OCI-LY7 (cell line): ENCODE measurements around the gene CCDC85B.

ENCODE experiments used
- EZH2phosphoT487 ChIP-seq: fragments of 200-600 bp; sonication (generic); IDR thresholded peaks from 2 replicates; pipeline ENCODE4 v1.6.1; 2018; ENCODE audit warnings: low read depth, borderline replicate concordance, mild to moderate bottlenecking, mixed run types, antibody characterized with exemption, low read length, moderate library complexity, mixed read lengths
- TF ChIP-seq, protein P1 (sequence below): fragments of 200-600 bp; sonication (generic); conservative IDR thresholded peaks from 2 replicates; pipeline ENCODE4 v1.5.1; 2014; ENCODE audit warnings: mild to moderate bottlenecking, antibody characterized with exemption, low read length, moderate library complexity, mixed read lengths

DNA sequence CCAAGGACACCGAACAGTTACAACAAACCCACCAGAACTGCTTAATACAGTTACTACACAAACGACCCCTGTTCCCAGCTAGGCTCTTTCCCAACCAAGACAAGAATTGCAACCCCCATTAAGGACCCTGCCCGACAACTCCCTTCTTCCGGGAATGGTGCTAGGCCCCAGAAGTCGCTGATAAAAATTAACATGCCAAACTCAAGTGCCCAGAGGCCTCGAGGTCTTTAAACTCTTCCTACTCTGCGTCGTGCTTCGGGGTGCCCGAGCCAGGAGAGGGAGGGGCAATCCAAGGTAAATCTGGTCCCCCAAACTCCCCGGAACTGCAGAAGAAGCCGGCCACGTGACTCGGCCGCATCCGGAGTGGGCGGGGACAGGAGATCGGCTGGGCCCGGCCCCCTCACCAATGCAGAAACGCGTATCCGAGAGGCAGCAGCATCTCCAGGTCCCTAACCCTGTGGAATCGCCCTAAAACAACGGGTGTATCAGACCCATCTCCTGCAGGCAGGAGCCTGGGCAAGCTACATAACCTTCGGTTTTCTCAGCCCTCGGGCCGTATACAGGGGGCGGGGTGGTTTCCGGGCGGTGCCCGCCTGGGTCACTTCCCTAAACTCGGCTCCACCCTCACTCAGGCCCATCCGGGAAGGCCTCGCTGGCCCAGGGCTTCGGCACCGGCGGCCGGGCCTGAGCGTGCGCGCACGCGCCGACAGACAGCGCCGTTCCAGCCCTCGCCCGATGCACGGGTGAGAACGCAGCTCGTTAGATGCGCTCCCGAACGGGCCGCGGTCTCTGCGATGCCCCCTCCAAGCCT is 33.6 kb upstream of the CCDC85B start:
- TF ChIP-seq, protein P1, sequence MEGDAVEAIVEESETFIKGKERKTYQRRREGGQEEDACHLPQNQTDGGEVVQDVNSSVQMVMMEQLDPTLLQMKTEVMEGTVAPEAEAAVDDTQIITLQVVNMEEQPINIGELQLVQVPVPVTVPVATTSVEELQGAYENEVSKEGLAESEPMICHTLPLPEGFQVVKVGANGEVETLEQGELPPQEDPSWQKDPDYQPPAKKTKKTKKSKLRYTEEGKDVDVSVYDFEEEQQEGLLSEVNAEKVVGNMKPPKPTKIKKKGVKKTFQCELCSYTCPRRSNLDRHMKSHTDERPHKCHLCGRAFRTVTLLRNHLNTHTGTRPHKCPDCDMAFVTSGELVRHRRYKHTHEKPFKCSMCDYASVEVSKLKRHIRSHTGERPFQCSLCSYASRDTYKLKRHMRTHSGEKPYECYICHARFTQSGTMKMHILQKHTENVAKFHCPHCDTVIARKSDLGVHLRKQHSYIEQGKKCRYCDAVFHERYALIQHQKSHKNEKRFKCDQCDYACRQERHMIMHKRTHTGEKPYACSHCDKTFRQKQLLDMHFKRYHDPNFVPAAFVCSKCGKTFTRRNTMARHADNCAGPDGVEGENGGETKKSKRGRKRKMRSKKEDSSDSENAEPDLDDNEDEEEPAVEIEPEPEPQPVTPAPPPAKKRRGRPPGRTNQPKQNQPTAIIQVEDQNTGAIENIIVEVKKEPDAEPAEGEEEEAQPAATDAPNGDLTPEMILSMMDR = no peak
- TF ChIP-seq EZH2phosphoT487 = no peak
